GM12892 (cell line): ENCODE data around the gene MOB3B.

ENCODE experiments used
- POLR2A ChIP-seq: IDR thresholded peaks from 2 replicates; pipeline ENCODE4 v1.6.1; 2011; ENCODE audit warnings: low read depth, low read length, control low read depth
- POLR2AphosphoS5 ChIP-seq: IDR thresholded peaks from 2 replicates; pipeline ENCODE4 v1.6.1; 2011; ENCODE audit warnings: low read depth, low read length, control low read depth
- TAF1 ChIP-seq: IDR thresholded peaks from 2 replicates; pipeline ENCODE4 v1.6.1; 2011; ENCODE audit warnings: low read depth, mild to moderate bottlenecking, control low read depth, low read length, borderline replicate concordance

- TF ChIP-seq POLR2A: no peak
- no peak for TF ChIP-seq TAF1
- no peak for TF ChIP-seq POLR2AphosphoS5
Observed at GRCh38 chr9:27328483-27328882, 201.1 kb downstream of the MOB3B start.
